Measurements from ENCODE around the gene REELD1.

Gene REELD1

GRCh38 chr4:146271466-146271865, 57.1 kb downstream of the REELD1 start:
- no peak for DNase-seq

DNA sequence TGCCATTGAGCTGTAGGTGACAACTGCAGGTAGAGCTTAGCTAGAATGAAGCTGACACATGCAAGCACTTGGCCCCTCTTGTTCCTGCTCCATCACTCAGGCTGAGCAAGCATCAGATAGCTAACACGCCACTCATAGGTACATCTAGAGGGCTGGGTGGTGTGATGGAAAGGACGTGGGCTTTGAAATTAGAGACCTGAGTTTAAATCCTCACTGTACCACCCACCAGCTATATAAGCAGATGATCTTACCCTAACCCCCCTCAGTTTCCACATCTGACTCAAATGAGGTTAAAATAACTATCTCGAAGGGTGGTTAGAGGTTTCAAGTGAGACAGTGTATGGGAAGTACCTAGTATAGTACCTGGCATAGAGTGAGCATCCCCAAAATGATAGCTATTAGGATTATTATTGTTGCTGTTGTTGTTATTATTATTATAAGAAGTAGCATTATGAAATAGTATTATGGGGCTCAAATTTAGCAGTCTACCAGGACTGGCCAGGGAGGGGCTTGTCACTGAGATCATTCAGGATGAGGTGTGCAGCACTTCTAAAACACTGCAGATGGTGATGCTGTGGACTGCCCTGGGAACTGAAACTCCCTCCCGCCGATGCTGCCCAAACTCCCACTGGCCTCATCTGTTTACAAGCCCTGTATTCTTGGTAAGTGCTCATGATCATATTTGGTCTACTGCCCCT, 59.0 kb downstream of the REELD1 start:
- DNase-seq, result no peak

- no peak for DNase-seq
Measured at GRCh38 chr4:146274774-146275173, 60.4 kb downstream of the REELD1 start.

- no peak for DNase-seq
Measured at GRCh38 chr4:146275370-146275769, 61.0 kb downstream of the REELD1 start.

- DNase-seq, result no peak
Measured at GRCh38 chr4:146278986-146279385, 64.6 kb downstream of the REELD1 start.

All from GOT3 (cell line).